ENCODE data around the gene DPPA3. TPM values are rescaled to one million over a fixed set of nuclear protein-coding genes. Genes with fewer than 3 reads are reported as not detected.

DPPA3 gene
- total and polyA plus RNA-seq, 2 of the 8 experiments (the other 6 are each of a cell fraction or from before 2014, with no cell fraction given), result 0.30 to 1.2 TPM

DNA sequence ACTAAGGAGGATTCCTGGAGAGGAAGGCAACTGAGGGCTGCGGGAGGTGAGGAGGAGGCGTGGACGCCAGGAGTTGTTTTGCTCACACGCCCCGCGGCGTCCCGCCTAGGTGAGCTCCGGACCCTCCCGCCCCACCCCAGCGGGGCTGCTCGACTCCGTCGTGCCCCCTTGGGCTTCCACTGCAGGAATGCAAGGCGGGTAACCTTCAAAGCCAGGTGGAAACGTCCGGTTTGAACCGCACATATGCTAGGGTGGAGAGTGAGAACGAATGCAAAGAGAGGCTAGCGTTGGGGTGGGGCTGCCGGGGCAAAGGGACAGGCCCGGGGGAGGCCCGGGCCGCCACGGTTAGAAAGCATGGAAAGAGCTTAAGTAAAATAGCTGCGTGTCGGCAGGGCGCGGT, 5.4 kb upstream of the DPPA3 start:
- H2AFZ ChIP-seq (ENCODE audit: low read length), result no peak overlapping the region
- no peak overlapping the region for H3K4ac ChIP-seq (replicated peaks; ENCODE audit: insufficient read length, low read depth, low read length)
- H3K27ac ChIP-seq (ENCODE audit: low read depth, low read length), result no peak overlapping the region
- no peak overlapping the region for H2BK5ac ChIP-seq (ENCODE audit: low read depth, low read length)
- H2AK5ac ChIP-seq (ENCODE audit: low read depth, low read length), result no peak overlapping the region
- H4K91ac ChIP-seq (replicated peaks; ENCODE audit: insufficient read length, low read length), result no peak overlapping the region
- H3K36me3 ChIP-seq (ENCODE audit: control insufficient read depth in 2 of 4, insufficient read depth in 4 of 4, low read length in 3 of 4), result no peaks in the 10 kb centered on the region
- H2BK120ac ChIP-seq (replicated peaks; ENCODE audit: low read depth, low read length), result no peak overlapping the region
- WGBS, 2 experiments (ENCODE audit: extremely low coverage in 1 of 2, insufficient coverage in 1 of 2, insufficient read length in 1 of 2, insufficient replicate concordance in 2 of 2, low coverage in 1 of 2, low lambda C conversion rate in 2 of 2, missing lambda C conversion rate in 1 of 2), result 90% methylated on average over 17 of the region's 29 CpGs; no CpG with 5 or more reads in 1 of the 2 experiments
- H4K5ac ChIP-seq (ENCODE audit: insufficient read length, low read depth, low read length), result no peak overlapping the region
- CTCF ChIA-PET (ENCODE audit: partially characterized antibody), result interaction anchor here (0.6 to 3.1 kb wide), 6 partner anchors 10 to 101 kb away, joined by 3 to 17 read pairs (median 4); partner anchors contain the start of gene GDF3
- no peak overlapping the region for H3K14ac ChIP-seq (ENCODE audit: insufficient read length)
- no peak overlapping the region for H3K56ac ChIP-seq (replicated peaks; ENCODE audit: insufficient read length, low read depth, low read length)
- H3K4me2 ChIP-seq (ENCODE audit: insufficient read depth in 1 of 2, low read depth in 2 of 2, low read length in 2 of 2), result no peak overlapping the region
- H3K79me2 ChIP-seq (ENCODE audit: control insufficient read depth in 1 of 2, insufficient read depth in 2 of 2, low read length in 2 of 2), result no peaks in the 10 kb centered on the region
- H3K9ac ChIP-seq (replicated peaks in 1 of 4; ENCODE audit: extremely low read depth in 1 of 4, low read depth in 3 of 4, low read length in 3 of 4), result no peak overlapping the region
- H3K4me3 ChIP-seq (ENCODE audit: extremely low read depth in 1 of 4, insufficient read depth in 2 of 4, low read depth in 3 of 4, low read length in 4 of 4), result no peak overlapping the region
- no peaks in the 10 kb centered on the region for H4K20me1 ChIP-seq (replicated peaks in 1 of 2; ENCODE audit: control insufficient read depth in 1 of 2, insufficient read depth in 2 of 2, low read length in 2 of 2)
- H2BK12ac ChIP-seq (ENCODE audit: low read depth, low read length), result no peak overlapping the region
- H3K23me2 ChIP-seq (ENCODE audit: low read depth, low read length), result no peaks in the 10 kb centered on the region
- no peaks in the 10 kb centered on the region for H3K27me3 ChIP-seq (replicated peaks in 1 of 4; ENCODE audit: control insufficient read depth in 3 of 4, extremely low read depth in 1 of 4, insufficient read depth in 3 of 4, low read length in 3 of 4)
- DNase-seq (ENCODE audit: low read depth in 1 of 2, low spot score in 2 of 2) (no peak), FAIRE-seq (no peak)
- POLR2A ChIA-PET (ENCODE audit: partially characterized antibody), result interaction anchor here (1.5 kb wide), 1 partner anchor 11 kb away, joined by 5 read pairs; the partner anchor contains the start of gene GDF3
- H4K8ac ChIP-seq (ENCODE audit: extremely low read depth, insufficient read depth, low read length), result no peak overlapping the region; the same call in 1 of the 2 replicates
- no peaks in the 10 kb centered on the region for H3K9me3 ChIP-seq (ENCODE audit: insufficient read depth in 2 of 2, low read depth in 1 of 2, low read length in 1 of 2)
- H2BK20ac ChIP-seq (ENCODE audit: low read length), result no peak overlapping the region
- H2BK15ac ChIP-seq (ENCODE audit: low read length), result no peak overlapping the region
- H3K4me1 ChIP-seq (replicated peaks in 1 of 4; ENCODE audit: control insufficient read depth in 3 of 4, insufficient read depth in 4 of 4, low read length in 3 of 4), result peaks cover 0 to 6% (median 1%) of the 10 kb centered on the region in 4 experiments; a peak in 3 of 7 replicates
- H3K79me1 ChIP-seq (ENCODE audit: low read depth, low read length), result no peaks in the 10 kb centered on the region
- no peak overlapping the region for H3K23ac ChIP-seq (ENCODE audit: insufficient read length)
- no peak overlapping the region; the same call in 1 of the 2 replicates for H3K18ac ChIP-seq (ENCODE audit: extremely low read depth, low read length)
- TF ChIP-seq GABPA (IDR thresholded peaks at IDR 0.05; ENCODE audit: borderline replicate concordance, insufficient read depth, low read length) (no peak), NRF1 (IDR thresholded peaks at IDR 0.05; ENCODE audit: low read depth, low read length) (no peak), SP2 (IDR thresholded peaks at IDR 0.05; ENCODE audit: low read length) (no peak), FOSL1 (IDR thresholded peaks at IDR 0.05; ENCODE audit: insufficient read depth, low read depth, low read length) (no peak), EGR1 (IDR thresholded peaks at IDR 0.05; ENCODE audit: borderline replicate concordance, low read depth, low read length) (no peak), SRF (IDR thresholded peaks at IDR 0.05; ENCODE audit: low read depth, low read length) (no peak), GTF2F1 (IDR thresholded peaks at IDR 0.05; ENCODE audit: borderline replicate concordance, low read depth, low read length) (no peak), SAP30 (IDR thresholded peaks at IDR 0.05; ENCODE audit: insufficient read depth, insufficient replicate concordance, low read length) (no peak), YY1 (IDR thresholded peaks at IDR 0.05; ENCODE audit: low read depth, low read length) (no peak), SIRT6 (IDR thresholded peaks at IDR 0.05; ENCODE audit: low read length) (no peak), EP300 (IDR thresholded peaks at IDR 0.05; ENCODE audit: borderline replicate concordance in 1 of 2, low read depth in 2 of 2, low read length in 2 of 2) (no peak), HDAC6 (IDR thresholded peaks at IDR 0.05; ENCODE audit: low read depth, low read length) (no peak), TCF12 (IDR thresholded peaks at IDR 0.05; ENCODE audit: low read depth, low read length) (no peak), CHD1 (IDR thresholded peaks at IDR 0.05; ENCODE audit: low read depth, low read length) (no peak)
- TF ChIP-seq, protein P1, sequence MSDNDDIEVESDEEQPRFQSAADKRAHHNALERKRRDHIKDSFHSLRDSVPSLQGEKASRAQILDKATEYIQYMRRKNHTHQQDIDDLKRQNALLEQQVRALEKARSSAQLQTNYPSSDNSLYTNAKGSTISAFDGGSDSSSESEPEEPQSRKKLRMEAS (IDR thresholded peaks at IDR 0.05), result no peak
